GM21576 (cell line): ENCODE measurements around the gene ORM2.

Experiments
- ATAC-seq: cut with Tn5 transposase; IDR thresholded peaks from one replicate; pipeline ENCODE4 v1.9.1; 2021; ENCODE audit warnings: mild to moderate bottlenecking, moderate library complexity; ENCODE audit not compliant: unreplicated experiment

The ORM2 gene

GRCh38 chr9:114367772-114368569 is 38.3 kb downstream of the ORM2 start:
- ATAC-seq = no peak

DNA sequence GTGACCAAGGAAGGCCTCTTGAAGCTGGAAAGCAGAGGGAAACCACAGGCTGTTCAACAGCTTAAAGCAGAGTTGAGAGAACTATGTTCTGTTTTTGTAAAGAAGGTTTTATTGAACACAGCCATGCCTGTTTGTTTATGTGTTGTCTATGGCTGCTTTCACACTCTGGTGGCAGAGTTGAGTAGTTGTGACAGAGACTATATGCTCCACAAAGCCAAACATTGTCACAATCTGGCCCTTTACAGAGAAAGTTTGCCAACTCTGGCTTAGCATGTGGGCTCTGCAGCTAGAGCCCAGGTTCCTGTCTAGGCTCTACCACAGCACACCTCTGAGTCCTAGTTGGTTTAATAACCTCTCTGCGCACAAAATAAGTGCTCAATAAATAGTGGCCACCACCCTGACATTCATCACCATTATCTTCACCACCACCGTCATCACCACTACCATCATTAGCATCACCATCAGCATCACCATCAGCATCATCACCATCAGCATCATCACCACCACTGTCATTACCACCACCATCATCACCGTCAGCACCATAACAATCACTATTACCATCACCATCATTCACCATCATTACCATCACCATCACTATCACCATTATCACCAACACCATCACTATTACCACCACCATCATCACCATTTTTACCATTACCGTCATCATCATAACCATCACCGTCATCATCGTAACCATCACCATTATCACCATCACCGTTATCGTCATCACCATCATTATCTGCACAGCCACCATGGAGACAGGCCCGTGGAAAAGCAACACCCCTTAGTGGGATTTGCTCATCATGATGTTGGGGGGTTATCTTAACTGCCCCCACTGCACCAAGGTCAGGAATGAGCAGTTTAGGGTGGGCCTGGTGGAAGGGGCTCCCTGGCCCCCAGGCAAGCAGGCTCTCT is 39.8 kb downstream of the ORM2 start:
- no peak for ATAC-seq

DNA sequence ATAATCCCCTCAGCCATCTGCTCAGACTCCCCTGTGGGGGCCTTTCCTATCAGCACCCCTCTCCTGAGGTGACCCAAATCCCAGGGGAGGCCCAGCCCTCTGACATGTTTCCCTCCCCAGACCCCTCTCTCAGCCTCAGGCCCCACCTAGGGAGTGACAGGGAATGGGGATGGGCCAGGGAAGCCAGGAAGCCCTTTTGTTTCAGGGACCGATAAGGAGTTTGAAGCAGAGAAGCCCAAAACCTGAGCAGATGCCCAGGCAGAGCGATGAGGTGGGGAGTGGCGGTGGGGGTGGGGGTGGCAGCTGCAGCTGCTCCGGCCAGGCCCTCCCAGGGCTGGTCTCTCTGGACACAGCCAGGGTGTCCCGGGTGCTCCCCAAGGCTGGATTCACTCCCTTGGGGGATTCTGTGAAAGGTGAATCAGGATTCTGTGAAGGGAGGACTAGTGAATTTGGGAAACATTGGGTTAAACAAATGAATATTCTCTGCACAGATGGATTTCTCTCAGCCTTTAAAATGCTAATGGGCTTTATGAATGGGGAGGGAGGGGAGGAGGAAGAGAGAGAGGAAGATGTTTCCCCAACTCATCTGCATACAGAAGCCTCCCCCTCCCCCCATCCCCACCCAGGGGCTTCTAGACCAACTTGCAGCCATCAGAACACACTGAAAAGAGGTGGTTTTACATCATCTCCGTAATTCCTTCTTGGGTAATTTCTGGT is 40.7 kb downstream of the ORM2 start:
- no peak for ATAC-seq

DNA sequence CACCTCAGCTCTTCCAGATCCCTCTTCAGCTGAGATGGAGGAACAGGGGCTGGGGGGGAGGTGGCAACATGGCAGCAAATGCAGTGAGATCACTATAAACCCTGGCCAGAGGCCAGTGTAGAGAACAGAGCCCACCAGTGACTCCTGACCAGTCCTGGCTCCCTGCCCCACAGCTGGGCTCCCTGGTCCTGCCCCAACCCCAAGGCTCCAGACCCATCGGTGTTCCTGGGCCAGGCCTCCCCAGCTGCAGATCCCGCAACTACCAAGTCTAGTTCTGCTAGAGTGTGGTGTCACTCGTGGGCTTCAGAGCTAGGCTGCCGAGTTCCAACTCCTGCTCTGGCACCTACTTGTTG is 41.3 kb downstream of the ORM2 start:
- ATAC-seq = no peak

GRCh38 chr9:114371343-114371944 is 41.8 kb downstream of the ORM2 start:
- no peak for ATAC-seq

GRCh38 chr9:114371973-114372917 is 42.6 kb downstream of the ORM2 start:
- peak; percentile 41 for ATAC-seq

GRCh38 chr9:114372921-114373448 is 43.3 kb downstream of the ORM2 start:
- ATAC-seq = peak; percentile 91

GRCh38 chr9:114373960-114374730 is 44.5 kb downstream of the ORM2 start:
- no peak for ATAC-seq

GRCh38 chr9:114374936-114375335 is 45.3 kb downstream of the ORM2 start:
- ATAC-seq = no peak

- ATAC-seq = no peak
Observed at GRCh38 chr9:114375386-114376175, 45.9 kb downstream of the ORM2 start.

DNA sequence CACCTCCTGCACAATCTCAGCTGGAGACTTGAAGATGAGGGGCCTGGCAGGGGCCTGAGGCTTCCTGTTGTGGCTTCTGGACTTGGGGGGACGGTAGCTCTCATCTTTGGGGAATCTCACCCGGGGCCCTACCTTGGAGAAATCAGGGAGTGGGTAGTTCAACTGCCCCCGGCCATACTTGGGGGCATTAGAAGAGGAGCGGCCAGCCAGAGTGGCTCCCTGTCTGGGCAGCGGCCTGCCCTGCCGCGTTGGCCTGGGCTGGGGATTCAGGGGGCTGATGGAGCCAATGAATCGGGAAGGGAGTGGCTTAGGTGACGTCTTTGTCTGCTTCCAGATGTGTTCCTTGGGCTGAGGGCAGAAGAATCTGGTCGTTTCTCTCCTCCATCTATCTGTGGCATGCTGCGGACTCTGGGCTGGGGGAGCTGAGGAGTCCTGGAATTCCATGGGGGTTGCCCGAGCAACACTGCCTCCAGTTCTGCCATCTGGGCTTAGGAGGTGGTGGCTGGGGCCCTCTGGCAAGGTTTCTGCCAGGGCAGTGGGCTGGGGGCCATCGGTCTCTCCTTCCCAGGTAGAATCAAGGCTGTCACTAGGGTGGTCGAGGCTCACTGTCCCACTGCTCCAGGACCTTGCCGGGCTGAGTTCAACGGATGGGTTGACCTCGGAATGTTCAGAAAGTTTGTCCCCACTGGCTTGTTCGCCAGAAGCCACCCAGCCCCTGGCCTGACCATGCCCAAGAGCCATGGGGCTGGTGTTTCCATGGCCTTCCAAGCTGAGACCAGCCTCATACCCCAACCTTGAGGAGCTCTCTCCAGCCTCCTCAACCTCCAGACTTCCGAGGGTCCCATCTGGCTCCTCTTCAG is 47.1 kb downstream of the ORM2 start:
- ATAC-seq = no peak

- no peak for ATAC-seq
Observed at GRCh38 chr9:114378016-114378415, 48.3 kb downstream of the ORM2 start.

- no peak for ATAC-seq
Observed at GRCh38 chr9:114378883-114379282, 49.2 kb downstream of the ORM2 start.
